Mucosa of stomach (tissue), 1 donor: ENCODE data around the gene MCOLN2.

Experiments used
- H3K27me3 ChIP-seq: one replicate; pipeline ENCODE4 v1.7.0; 2013; ENCODE audit warnings: mild to moderate bottlenecking, low read length; ENCODE audit not compliant: control insufficient read depth, insufficient read depth
- H3K36me3 ChIP-seq: one replicate; pipeline ENCODE4 v1.7.0; 2013; ENCODE audit warnings: low read length; ENCODE audit not compliant: control insufficient read depth, insufficient read depth
- H3K4me1 ChIP-seq: one replicate; pipeline ENCODE4 v1.7.0; 2013; ENCODE audit warnings: mild to moderate bottlenecking, low read length; ENCODE audit not compliant: control insufficient read depth, insufficient read depth
- H3K4me3 ChIP-seq: one replicate; pipeline ENCODE4 v1.7.0; 2013; ENCODE audit warnings: low read length
- H3K9ac ChIP-seq: one replicate; pipeline ENCODE4 v1.7.0; 2013; ENCODE audit warnings: mild to moderate bottlenecking, low read length, moderate library complexity
- H3K9me3 ChIP-seq: one replicate; pipeline ENCODE4 v1.7.0; 2013; ENCODE audit warnings: mild to moderate bottlenecking, low read length, moderate library complexity; ENCODE audit not compliant: control insufficient read depth
- donor health status: Pancreatic carcinoma.

MCOLN2 gene

GRCh38 chr1:84933011-84933611 is 63.8 kb downstream of the MCOLN2 start:
- Histone ChIP-seq H3K9ac (no peak overlapping the region), H3K9me3 (no peaks in the 10 kb centered on the region), H3K27me3 (no peaks in the 10 kb centered on the region), H3K4me3 (no peak overlapping the region), H3K4me1 (no peaks in the 10 kb centered on the region), H3K36me3 (no peaks in the 10 kb centered on the region)

GRCh38 chr1:84930831-84931230 is 66.1 kb downstream of the MCOLN2 start:
- H3K4me1 ChIP-seq, result no peaks in the 10 kb centered on the region
- H3K4me3 ChIP-seq, result no peak overlapping the region
- no peaks in the 10 kb centered on the region for H3K9me3 ChIP-seq
- H3K9ac ChIP-seq, result no peak overlapping the region
- no peaks in the 10 kb centered on the region for H3K27me3 ChIP-seq
- no peaks in the 10 kb centered on the region for H3K36me3 ChIP-seq

GRCh38 chr1:84930329-84930728 is 66.6 kb downstream of the MCOLN2 start:
- Histone ChIP-seq H3K27me3 (no peaks in the 10 kb centered on the region), H3K9me3 (no peaks in the 10 kb centered on the region), H3K4me3 (no peak overlapping the region), H3K4me1 (no peaks in the 10 kb centered on the region), H3K9ac (no peak overlapping the region), H3K36me3 (no peaks in the 10 kb centered on the region)

GRCh38 chr1:84929581-84929980 is 67.3 kb downstream of the MCOLN2 start:
- Histone ChIP-seq H3K9me3 (no peaks in the 10 kb centered on the region), H3K4me3 (no peak overlapping the region), H3K27me3 (no peaks in the 10 kb centered on the region), H3K9ac (no peak overlapping the region), H3K36me3 (no peaks in the 10 kb centered on the region), H3K4me1 (no peaks in the 10 kb centered on the region)

GRCh38 chr1:84928979-84929378 is 67.9 kb downstream of the MCOLN2 start:
- Histone ChIP-seq H3K4me3 (no peak overlapping the region), H3K27me3 (no peaks in the 10 kb centered on the region), H3K36me3 (no peaks in the 10 kb centered on the region), H3K9ac (no peak overlapping the region), H3K9me3 (no peaks in the 10 kb centered on the region), H3K4me1 (no peaks in the 10 kb centered on the region)

- no peak overlapping the region for H3K4me3 ChIP-seq
- H3K36me3 ChIP-seq, result no peaks in the 10 kb centered on the region
- H3K27me3 ChIP-seq, result no peaks in the 10 kb centered on the region
- no peaks in the 10 kb centered on the region for H3K4me1 ChIP-seq
- H3K9me3 ChIP-seq, result no peaks in the 10 kb centered on the region
- no peak overlapping the region for H3K9ac ChIP-seq
Observed at GRCh38 chr1:84923317-84923716, 73.6 kb downstream of the MCOLN2 start.

GRCh38 chr1:84920159-84920558 is 76.8 kb downstream of the MCOLN2 start:
- H3K36me3 ChIP-seq, result no peaks in the 10 kb centered on the region
- no peaks in the 10 kb centered on the region for H3K9me3 ChIP-seq
- H3K27me3 ChIP-seq, result no peaks in the 10 kb centered on the region
- H3K4me1 ChIP-seq, result no peaks in the 10 kb centered on the region
- H3K4me3 ChIP-seq, result no peak overlapping the region
- H3K9ac ChIP-seq, result no peak overlapping the region

- Histone ChIP-seq H3K27me3 (no peaks in the 10 kb centered on the region), H3K36me3 (no peaks in the 10 kb centered on the region), H3K4me3 (no peak overlapping the region), H3K9me3 (no peaks in the 10 kb centered on the region), H3K9ac (no peak overlapping the region), H3K4me1 (no peaks in the 10 kb centered on the region)
Observed at GRCh38 chr1:84919461-84919970, 77.4 kb downstream of the MCOLN2 start.

- Histone ChIP-seq H3K9ac (no peak overlapping the region), H3K4me1 (no peaks in the 10 kb centered on the region), H3K36me3 (no peaks in the 10 kb centered on the region), H3K27me3 (no peaks in the 10 kb centered on the region), H3K4me3 (no peak overlapping the region), H3K9me3 (no peaks in the 10 kb centered on the region)
Observed at GRCh38 chr1:84918726-84919336, 78.1 kb downstream of the MCOLN2 start.

- Histone ChIP-seq H3K4me3 (no peak overlapping the region), H3K27me3 (no peaks in the 10 kb centered on the region)
Observed at GRCh38 chr1:84916897-84917296, 80.0 kb downstream of the MCOLN2 start.

GRCh38 chr1:84913555-84913892 is 83.4 kb downstream of the MCOLN2 start:
- Histone ChIP-seq H3K9me3 (no peaks in the 10 kb centered on the region), H3K4me3 (no peak overlapping the region), H3K4me1 (no peaks in the 10 kb centered on the region), H3K27me3 (no peaks in the 10 kb centered on the region), H3K9ac (no peak overlapping the region), H3K36me3 (no peaks in the 10 kb centered on the region)

More at GRCh38 chr1:84916897-84917296, 80.0 kb downstream of the MCOLN2 start:
- H3K9me3 ChIP-seq, result no peaks in the 10 kb centered on the region
- H3K4me1 ChIP-seq, result no peaks in the 10 kb centered on the region
- no peak overlapping the region for H3K9ac ChIP-seq
- H3K36me3 ChIP-seq, result no peaks in the 10 kb centered on the region

GRCh38 chr1:84912726-84913554 is 84.0 kb downstream of the MCOLN2 start:
- no peaks in the 10 kb centered on the region for H3K9me3 ChIP-seq
- no peak overlapping the region for H3K4me3 ChIP-seq
- no peak overlapping the region for H3K9ac ChIP-seq
- H3K4me1 ChIP-seq, result no peaks in the 10 kb centered on the region
- no peaks in the 10 kb centered on the region for H3K36me3 ChIP-seq
- no peaks in the 10 kb centered on the region for H3K27me3 ChIP-seq
